ENCODE results near the gene HSDL2.
"Not testable (repeated sequence)": the region's sequence is repeated elsewhere in the genome, so short reads cannot be mapped to it uniquely, and the experiment has no call there.

HSDL2 gene

GRCh38 chr9:112505086-112505485 lies 125.2 kb downstream of the HSDL2 start:
- H3K9ac ChIP-seq (ENCODE audit: low read depth in 1 of 2, low read length in 2 of 2), result no peak overlapping the region
- no peaks in the 10 kb centered on the region for H3K4me1 ChIP-seq (ENCODE audit: control insufficient read depth in 2 of 2, insufficient read depth in 2 of 2, low read length in 2 of 2)
- no peaks in the 10 kb centered on the region for H3K9me3 ChIP-seq (ENCODE audit: control insufficient read depth in 2 of 2, low read length in 2 of 2)
- no peak overlapping the region for H3K27ac ChIP-seq (ENCODE audit: low read depth in 2 of 2, low read length in 2 of 2)
- H3K36me3 ChIP-seq (ENCODE audit: control insufficient read depth in 2 of 2, insufficient read depth in 2 of 2, low read length in 2 of 2), result no peaks in the 10 kb centered on the region
- H3K27me3 ChIP-seq (ENCODE audit: control insufficient read depth in 2 of 2, insufficient read depth in 2 of 2, low read length in 2 of 2), result no peaks in the 10 kb centered on the region
- no peak overlapping the region for H3K4me3 ChIP-seq (ENCODE audit: low read length in 2 of 2)

DNA sequence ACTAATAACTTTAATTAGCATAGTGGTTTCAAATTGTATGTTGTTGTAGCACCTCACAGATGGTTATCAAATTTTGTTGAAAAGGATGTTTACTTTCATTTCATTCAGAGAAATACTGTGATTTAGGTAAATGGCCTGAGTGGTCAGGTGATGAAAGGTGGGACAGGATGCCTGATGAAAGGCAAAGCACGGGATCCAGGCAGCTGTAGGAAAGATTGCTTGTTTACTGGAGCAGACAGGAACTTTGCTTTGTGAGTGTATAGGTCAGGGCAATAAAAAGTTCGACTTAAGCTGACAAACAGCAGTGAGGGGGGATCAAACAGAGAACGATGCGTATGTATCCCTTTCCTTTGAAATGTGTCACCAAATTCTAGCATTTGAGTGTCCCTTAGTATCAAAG lies 125.7 kb downstream of the HSDL2 start:
- no peaks in the 10 kb centered on the region for H3K27me3 ChIP-seq (ENCODE audit: control insufficient read depth in 2 of 2, insufficient read depth in 2 of 2, low read length in 2 of 2)
- H3K9me3 ChIP-seq (ENCODE audit: control insufficient read depth in 2 of 2, low read length in 2 of 2), result no peaks in the 10 kb centered on the region
- no peaks in the 10 kb centered on the region for H3K36me3 ChIP-seq (ENCODE audit: control insufficient read depth in 2 of 2, insufficient read depth in 2 of 2, low read length in 2 of 2)
- no peaks in the 10 kb centered on the region for H3K4me1 ChIP-seq (ENCODE audit: control insufficient read depth in 2 of 2, insufficient read depth in 2 of 2, low read length in 2 of 2)
- no peak overlapping the region for H3K27ac ChIP-seq (ENCODE audit: low read depth in 2 of 2, low read length in 2 of 2)
- H3K9ac ChIP-seq (ENCODE audit: low read depth in 1 of 2, low read length in 2 of 2), result no peak overlapping the region
- no peak overlapping the region for H3K4me3 ChIP-seq (ENCODE audit: low read length in 2 of 2)

- Histone ChIP-seq H3K4me1 (ENCODE audit: control insufficient read depth in 2 of 2, insufficient read depth in 2 of 2, low read length in 2 of 2) (no peaks in the 10 kb centered on the region), H3K4me3 (ENCODE audit: low read length in 2 of 2) (no peak overlapping the region), H3K27me3 (ENCODE audit: control insufficient read depth in 2 of 2, insufficient read depth in 2 of 2, low read length in 2 of 2) (no peaks in the 10 kb centered on the region), H3K9ac (ENCODE audit: low read depth in 1 of 2, low read length in 2 of 2) (no peak overlapping the region), H3K9me3 (ENCODE audit: control insufficient read depth in 2 of 2, low read length in 2 of 2) (no peaks in the 10 kb centered on the region), H3K27ac (ENCODE audit: low read depth in 2 of 2, low read length in 2 of 2) (no peak overlapping the region), H3K36me3 (ENCODE audit: control insufficient read depth in 2 of 2, insufficient read depth in 2 of 2, low read length in 2 of 2) (no peaks in the 10 kb centered on the region)
Observed at GRCh38 chr9:112506571-112506970, 126.7 kb downstream of the HSDL2 start.

GRCh38 chr9:112507001-112507680 lies 127.2 kb downstream of the HSDL2 start:
- Histone ChIP-seq H3K9ac (ENCODE audit: low read depth in 1 of 2, low read length in 2 of 2) (no peak overlapping the region), H3K4me1 (ENCODE audit: control insufficient read depth in 2 of 2, insufficient read depth in 2 of 2, low read length in 2 of 2) (no peaks in the 10 kb centered on the region), H3K9me3 (ENCODE audit: control insufficient read depth in 2 of 2, low read length in 2 of 2) (no peaks in the 10 kb centered on the region), H3K4me3 (ENCODE audit: low read length in 2 of 2) (no peak overlapping the region), H3K27me3 (ENCODE audit: control insufficient read depth in 2 of 2, insufficient read depth in 2 of 2, low read length in 2 of 2) (no peaks in the 10 kb centered on the region), H3K27ac (ENCODE audit: low read depth in 2 of 2, low read length in 2 of 2) (no peak overlapping the region), H3K36me3 (ENCODE audit: control insufficient read depth in 2 of 2, insufficient read depth in 2 of 2, low read length in 2 of 2) (no peaks in the 10 kb centered on the region)

DNA sequence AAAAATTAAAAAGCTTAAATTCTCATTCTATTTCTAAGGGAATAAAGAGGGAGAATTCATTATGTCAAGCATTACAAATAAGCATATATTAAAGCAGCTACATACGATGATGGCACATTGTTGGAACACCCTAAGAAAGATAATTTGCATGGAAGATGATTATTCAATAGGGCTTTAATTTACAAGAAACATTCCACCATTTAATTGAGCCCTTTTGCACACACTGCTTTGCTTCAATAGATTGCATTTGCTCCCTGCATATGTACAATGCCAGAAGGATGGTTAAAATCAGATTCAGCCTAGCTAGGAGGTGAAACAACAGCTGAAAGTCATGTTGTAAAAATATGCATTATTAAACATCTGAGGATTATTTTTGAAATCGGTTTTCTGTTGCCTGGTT lies 128.5 kb downstream of the HSDL2 start:
- Histone ChIP-seq H3K9me3 (ENCODE audit: control insufficient read depth in 2 of 2, low read length in 2 of 2) (no peaks in the 10 kb centered on the region), H3K4me1 (ENCODE audit: control insufficient read depth in 2 of 2, insufficient read depth in 2 of 2, low read length in 2 of 2) (no peaks in the 10 kb centered on the region)

DNA sequence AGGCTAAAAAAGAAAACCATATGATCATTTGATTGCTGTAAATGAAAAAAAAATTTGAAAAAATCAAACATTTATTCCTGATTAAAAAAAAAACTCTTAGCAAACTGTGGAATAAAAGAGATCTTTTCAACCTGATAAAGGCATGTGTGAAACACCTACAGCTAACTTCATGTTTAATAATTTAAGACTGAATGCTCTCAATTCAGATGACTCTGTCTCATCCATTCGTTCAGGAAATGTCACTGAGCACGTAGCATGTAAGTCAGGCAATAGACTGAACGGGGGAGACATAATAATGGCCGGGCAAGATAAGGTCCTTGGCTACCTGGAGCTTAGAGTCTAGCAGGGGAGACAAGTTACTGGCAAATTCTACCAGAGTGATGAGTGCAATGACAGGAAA lies 132.5 kb downstream of the HSDL2 start:
- H3K4me1 ChIP-seq (ENCODE audit: control insufficient read depth in 2 of 2, insufficient read depth in 2 of 2, low read length in 2 of 2); H3K9me3 ChIP-seq (ENCODE audit: control insufficient read depth in 2 of 2, low read length in 2 of 2); H3K36me3 ChIP-seq (ENCODE audit: control insufficient read depth in 2 of 2, insufficient read depth in 2 of 2, low read length in 2 of 2); H3K27me3 ChIP-seq (ENCODE audit: control insufficient read depth in 2 of 2, insufficient read depth in 2 of 2, low read length in 2 of 2); H3K4me3 ChIP-seq (ENCODE audit: low read length in 2 of 2); H3K9ac ChIP-seq (ENCODE audit: low read depth in 1 of 2, low read length in 2 of 2); H3K27ac ChIP-seq (ENCODE audit: low read depth in 2 of 2, low read length in 2 of 2): not testable (repeated sequence)

More for the DNA sequence above, 128.5 kb downstream of the HSDL2 start:
- H3K4me3 ChIP-seq (ENCODE audit: low read length in 2 of 2), result no peak overlapping the region
- no peak overlapping the region for H3K27ac ChIP-seq (ENCODE audit: low read depth in 2 of 2, low read length in 2 of 2)
- no peaks in the 10 kb centered on the region for H3K36me3 ChIP-seq (ENCODE audit: control insufficient read depth in 2 of 2, insufficient read depth in 2 of 2, low read length in 2 of 2)
- no peak overlapping the region for H3K9ac ChIP-seq (ENCODE audit: low read depth in 1 of 2, low read length in 2 of 2)
- H3K27me3 ChIP-seq (ENCODE audit: control insufficient read depth in 2 of 2, insufficient read depth in 2 of 2, low read length in 2 of 2), result no peaks in the 10 kb centered on the region

- Histone ChIP-seq H3K4me1 (ENCODE audit: control insufficient read depth in 2 of 2, insufficient read depth in 2 of 2, low read length in 2 of 2) (no peaks in the 10 kb centered on the region), H3K9me3 (ENCODE audit: control insufficient read depth in 2 of 2, low read length in 2 of 2) (no peaks in the 10 kb centered on the region), H3K36me3 (ENCODE audit: control insufficient read depth in 2 of 2, insufficient read depth in 2 of 2, low read length in 2 of 2) (no peaks in the 10 kb centered on the region), H3K27me3 (ENCODE audit: control insufficient read depth in 2 of 2, insufficient read depth in 2 of 2, low read length in 2 of 2) (no peaks in the 10 kb centered on the region), H3K27ac (ENCODE audit: low read depth in 2 of 2, low read length in 2 of 2) (no peak overlapping the region), H3K4me3 (ENCODE audit: low read length in 2 of 2) (no peak overlapping the region), H3K9ac (ENCODE audit: low read depth in 1 of 2, low read length in 2 of 2) (no peak overlapping the region)
Observed at GRCh38 chr9:112516769-112517168, 136.9 kb downstream of the HSDL2 start.

DNA sequence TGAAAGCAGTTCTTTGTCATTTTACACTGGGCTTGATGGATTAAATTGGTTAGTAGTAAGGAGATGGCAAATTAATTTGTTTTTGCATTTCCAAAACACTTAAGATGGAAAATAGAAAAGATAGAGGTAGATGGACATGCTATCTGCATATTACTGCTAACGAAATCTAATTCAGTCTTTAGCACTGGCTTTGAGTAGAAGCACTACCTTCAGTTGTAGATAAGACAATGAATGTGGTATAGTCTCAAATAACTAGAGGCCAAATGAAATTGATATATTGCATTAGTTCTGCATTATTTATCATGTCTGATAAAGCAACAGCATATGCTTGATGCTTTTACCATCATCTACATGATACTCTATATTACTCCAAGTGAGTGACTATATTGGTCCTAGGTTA lies 140.2 kb downstream of the HSDL2 start:
- Histone ChIP-seq H3K4me3 (ENCODE audit: low read length in 2 of 2) (no peak overlapping the region), H3K9ac (ENCODE audit: low read depth in 1 of 2, low read length in 2 of 2) (no peak overlapping the region), H3K4me1 (ENCODE audit: control insufficient read depth in 2 of 2, insufficient read depth in 2 of 2, low read length in 2 of 2) (no peaks in the 10 kb centered on the region), H3K27ac (ENCODE audit: low read depth in 2 of 2, low read length in 2 of 2) (no peak overlapping the region), H3K36me3 (ENCODE audit: control insufficient read depth in 2 of 2, insufficient read depth in 2 of 2, low read length in 2 of 2) (no peaks in the 10 kb centered on the region), H3K27me3 (ENCODE audit: control insufficient read depth in 2 of 2, insufficient read depth in 2 of 2, low read length in 2 of 2) (no peaks in the 10 kb centered on the region), H3K9me3 (ENCODE audit: control insufficient read depth in 2 of 2, low read length in 2 of 2) (no peaks in the 10 kb centered on the region)

DNA sequence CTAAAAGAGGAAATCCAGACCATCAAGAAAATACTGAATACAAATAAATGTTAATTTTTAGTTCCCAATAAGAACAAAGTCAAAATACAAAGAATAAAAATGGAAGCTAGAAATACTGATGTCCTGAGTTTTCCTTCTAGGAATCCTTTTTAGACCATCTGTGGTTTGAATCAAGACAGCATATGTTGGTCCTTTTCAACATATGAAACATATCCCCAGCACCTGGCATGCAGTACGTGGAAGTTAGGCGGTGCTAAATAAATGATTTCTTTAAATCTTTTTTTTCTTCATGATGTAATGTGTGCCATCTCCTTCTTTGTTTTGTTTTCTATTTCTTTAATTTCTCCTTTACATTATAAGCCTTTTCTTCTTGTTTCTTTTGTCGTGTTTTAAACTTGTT lies 140.7 kb downstream of the HSDL2 start:
- H3K27ac ChIP-seq (ENCODE audit: low read depth in 2 of 2, low read length in 2 of 2), result no peak overlapping the region
- H3K9ac ChIP-seq (ENCODE audit: low read depth in 1 of 2, low read length in 2 of 2), result no peak overlapping the region
- no peaks in the 10 kb centered on the region for H3K27me3 ChIP-seq (ENCODE audit: control insufficient read depth in 2 of 2, insufficient read depth in 2 of 2, low read length in 2 of 2)
- H3K4me3 ChIP-seq (ENCODE audit: low read length in 2 of 2), result no peak overlapping the region
- H3K36me3 ChIP-seq (ENCODE audit: control insufficient read depth in 2 of 2, insufficient read depth in 2 of 2, low read length in 2 of 2), result no peaks in the 10 kb centered on the region
- no peaks in the 10 kb centered on the region for H3K4me1 ChIP-seq (ENCODE audit: control insufficient read depth in 2 of 2, insufficient read depth in 2 of 2, low read length in 2 of 2)
- H3K9me3 ChIP-seq (ENCODE audit: control insufficient read depth in 2 of 2, low read length in 2 of 2), result no peaks in the 10 kb centered on the region
